Liver (tissue), 3 donors: Measurements from ENCODE around the gene KCNK16.
A peak's percentile ranks its signal among the peaks of the same experiment; 100 is the strongest.

Source experiments
- CTCF ChIP-seq: fragments of 150-350 bp; IDR thresholded peaks from 2 replicates; pipeline ENCODE4 v1.5.1; 2017; ENCODE audit warnings: improper control_type of control experiment, low read depth, low read length; ENCODE audit not compliant: missing input control
- JUND ChIP-seq, 2 donors: IDR thresholded peaks; 2 replicates each; pipeline ENCODE4 v1.6.1; 2016; ENCODE audit warnings: antibody characterized with exemption in 2 of 2
- MAX ChIP-seq: IDR thresholded peaks from 2 replicates; pipeline ENCODE4 v1.6.1; 2016; ENCODE audit warnings: antibody characterized with exemption
- donor health status: healthy.
- donor health status: healthy.

- TF ChIP-seq CTCF, result peak; percentile 5
- no peak for TF ChIP-seq MAX
- TF ChIP-seq JUND (IDR thresholded peaks at IDR 0.05), result no peak
These were observed 47.5 kb upstream of the KCNK16 start for GRCh38 chr6:39369987-39370386.
